T47D (cell line): ENCODE results near the gene AGL.
A peak's percentile ranks its signal among the peaks of the same experiment; 100 is the strongest.
"Not testable (repeated sequence)": the region's sequence is repeated elsewhere in the genome, so short reads cannot be mapped to it uniquely, and the experiment has no call there.

Experiments used
- DNase-seq, 2 experiments: peaks; one replicate each; pipeline versions ENCODE4 v3.0.0 to v3.0.0-alpha.2; 2011 to 2012; ENCODE audit warnings: low read depth in 1 of 2, low spot score in 1 of 2
- JUND ChIP-seq: IDR thresholded peaks from 2 replicates; pipeline ENCODE4 v1.6.1; 2012; ENCODE audit warnings: low read depth
- in situ Hi-C: cut with HindIII; loops from 2 replicates; pipeline ENCODE4 v1.10.0; 2016; ENCODE audit warnings: low sequenced_read_pairs, low pct_unique_long_range_greater_than_20kb

The AGL gene

GRCh38 chr1:99829269-99829668 lies 20.9 kb upstream of the AGL start:
- in situ Hi-C loops: no loop called here
- TF ChIP-seq JUND: no peak
- DNase-seq: no peak

- in situ Hi-C loops, DNase-seq: not testable (repeated sequence)
These were observed 16.2 kb upstream of the AGL start for GRCh38 chr1:99833911-99834310.

DNA sequence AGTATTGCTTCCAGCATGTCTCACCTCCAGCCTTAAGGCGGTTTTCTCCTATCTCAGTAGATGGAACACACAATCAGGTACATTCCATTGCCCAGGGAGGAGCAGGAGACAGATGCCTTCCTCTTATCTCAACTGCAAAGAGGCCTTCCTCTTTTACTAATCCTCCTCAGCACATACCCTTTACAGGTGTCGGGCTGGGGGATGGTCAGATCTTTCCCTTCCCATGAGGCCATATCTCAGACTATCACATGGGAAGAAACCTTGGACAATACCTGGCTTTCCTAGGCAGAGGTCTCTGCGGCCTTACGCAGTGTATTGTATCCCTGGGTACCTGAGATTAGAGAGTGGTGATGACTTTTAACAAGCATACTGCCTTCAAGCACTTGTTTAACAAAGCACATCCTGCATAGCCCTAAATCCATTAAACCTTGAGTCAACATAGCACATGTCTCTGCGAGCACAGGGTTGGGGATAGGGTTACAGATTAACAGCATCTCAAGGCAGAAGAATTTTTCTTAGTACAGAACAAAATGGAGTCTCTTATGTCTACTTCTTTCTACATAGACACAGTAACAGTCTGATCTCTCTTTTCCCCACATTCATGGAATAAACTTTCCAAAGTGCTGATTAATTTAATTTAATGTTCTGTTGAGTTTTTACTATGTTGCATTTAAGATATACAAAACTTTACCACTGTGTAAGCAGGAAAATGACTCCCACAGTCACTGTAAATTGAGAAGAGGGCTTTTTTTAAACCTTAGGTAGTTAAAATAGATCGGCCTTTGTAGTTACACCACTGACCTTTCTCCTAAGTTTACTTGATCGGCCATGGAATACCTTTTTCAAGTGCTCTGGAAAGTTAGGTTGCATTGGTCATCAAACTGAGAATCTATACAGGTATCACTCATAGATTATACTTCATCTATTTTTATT lies 13.7 kb upstream of the AGL start:
- in situ Hi-C loops: not testable (repeated sequence)

GRCh38 chr1:99840353-99840752 lies 9.8 kb upstream of the AGL start:
- in situ Hi-C loops, DNase-seq: not testable (repeated sequence)

More for the DNA sequence above, 13.7 kb upstream of the AGL start:
- not testable (repeated sequence) for DNase-seq

- TF ChIP-seq JUND: no peak
- in situ Hi-C loops: no loop called here
- DNase-seq: no peak
These were observed 6.4 kb upstream of the AGL start for GRCh38 chr1:99843760-99844159.

GRCh38 chr1:99845201-99845600 lies 5.0 kb upstream of the AGL start:
- in situ Hi-C loops, DNase-seq: not testable (repeated sequence)

- TF ChIP-seq JUND: no peak
- peak in 1 of 2 experiments; percentile 18 for DNase-seq
- in situ Hi-C loops: no loop called here
These were observed 783 bp upstream of the AGL start for GRCh38 chr1:99849413-99849743.

DNA sequence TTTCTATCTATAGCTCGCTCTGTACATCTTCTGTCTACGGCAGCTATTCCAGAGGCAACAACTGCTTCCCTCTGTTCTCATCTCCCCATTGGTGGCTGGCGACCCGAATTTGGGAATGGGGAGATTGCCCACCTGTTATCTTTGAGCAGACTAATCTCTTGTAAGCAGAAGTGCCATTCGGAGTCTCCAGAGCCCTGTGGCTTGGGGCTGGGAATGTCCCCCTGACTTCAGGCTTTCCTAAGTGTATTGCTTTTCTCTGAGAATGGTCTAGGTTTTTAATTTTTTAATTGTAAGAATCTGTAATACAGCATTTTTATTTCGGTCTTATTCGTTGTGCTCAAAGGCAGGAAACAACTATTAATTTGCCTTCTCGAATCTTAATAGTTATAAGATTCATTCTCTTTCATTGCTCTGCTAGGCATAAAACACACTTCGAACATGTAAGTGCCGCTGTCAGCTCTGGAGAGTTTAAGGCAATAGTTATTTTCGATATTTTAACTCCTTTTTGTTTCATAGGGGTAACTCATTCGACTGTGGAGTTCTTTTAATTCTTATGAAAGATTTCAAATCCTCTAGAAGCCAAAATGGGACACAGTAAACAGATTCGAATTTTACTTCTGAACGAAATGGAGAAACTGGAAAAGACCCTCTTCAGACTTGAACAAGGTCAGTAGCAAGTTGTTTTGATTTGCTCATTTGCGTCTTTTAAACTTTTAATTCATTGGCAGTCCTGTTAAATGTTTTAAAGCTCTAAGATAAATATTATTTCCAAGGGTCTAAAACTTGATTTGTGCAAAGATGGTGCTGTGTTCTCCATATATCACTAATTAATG lies 514 bp downstream of the AGL start:
- TF ChIP-seq JUND: no peak
- in situ Hi-C loops: no loop called here
- no peak for DNase-seq

- no peak for DNase-seq
- no peak for TF ChIP-seq JUND
- in situ Hi-C loops: no loop called here
These were observed 1.8 kb downstream of the AGL start for GRCh38 chr1:99851850-99852454.

GRCh38 chr1:99852648-99853047 lies 2.5 kb downstream of the AGL start:
- in situ Hi-C loops: no loop called here
- no peak for DNase-seq
- no peak for TF ChIP-seq JUND

DNA sequence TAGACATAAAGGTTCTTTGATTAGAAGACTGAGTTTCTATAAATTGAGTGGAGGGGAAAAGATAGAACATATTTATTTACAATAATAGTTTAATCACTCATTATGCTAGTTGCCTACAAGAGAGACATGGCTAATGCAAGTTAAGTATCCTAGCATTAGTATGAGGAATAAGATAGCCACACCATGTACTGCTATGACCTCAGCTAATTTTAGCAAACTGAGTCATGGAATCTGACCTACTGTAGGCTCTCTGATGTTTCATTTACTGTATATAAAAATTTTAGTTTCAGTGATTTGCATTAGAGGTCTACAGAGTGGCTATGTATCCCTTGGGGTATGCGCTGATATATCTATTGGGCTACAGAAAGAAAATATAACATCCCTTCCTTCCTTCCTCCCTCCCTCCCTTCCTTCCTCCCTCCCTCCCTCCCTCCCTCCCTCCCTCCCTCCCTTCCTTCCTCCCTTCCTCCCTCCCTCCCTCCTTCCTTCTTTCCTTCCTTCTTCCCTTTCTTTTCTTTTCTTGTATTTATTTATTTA lies 5.8 kb downstream of the AGL start:
- TF ChIP-seq JUND: no peak
- in situ Hi-C loops: no loop called here
- DNase-seq: no peak

DNA sequence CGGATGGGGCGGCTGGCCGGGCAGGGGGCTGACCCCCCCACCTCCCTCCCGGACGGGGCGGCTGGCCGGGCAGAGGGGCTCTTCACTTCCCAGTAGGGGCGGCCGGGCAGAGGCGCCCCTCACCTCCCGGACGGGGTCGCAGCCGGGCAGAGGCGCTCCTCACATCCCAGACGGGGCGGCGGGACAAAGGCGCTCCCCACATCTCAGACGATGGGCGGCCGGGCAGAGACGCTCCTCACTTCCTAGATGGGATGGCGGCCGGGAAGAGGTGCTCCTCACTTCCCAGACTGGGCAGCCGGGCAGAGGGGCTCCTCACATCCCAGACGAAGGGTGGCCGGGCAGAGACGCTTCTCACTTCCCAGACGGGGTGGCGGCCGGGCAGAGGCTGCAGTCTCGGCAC lies 6.9 kb downstream of the AGL start:
- DNase-seq, in situ Hi-C loops: not testable (repeated sequence)

DNA sequence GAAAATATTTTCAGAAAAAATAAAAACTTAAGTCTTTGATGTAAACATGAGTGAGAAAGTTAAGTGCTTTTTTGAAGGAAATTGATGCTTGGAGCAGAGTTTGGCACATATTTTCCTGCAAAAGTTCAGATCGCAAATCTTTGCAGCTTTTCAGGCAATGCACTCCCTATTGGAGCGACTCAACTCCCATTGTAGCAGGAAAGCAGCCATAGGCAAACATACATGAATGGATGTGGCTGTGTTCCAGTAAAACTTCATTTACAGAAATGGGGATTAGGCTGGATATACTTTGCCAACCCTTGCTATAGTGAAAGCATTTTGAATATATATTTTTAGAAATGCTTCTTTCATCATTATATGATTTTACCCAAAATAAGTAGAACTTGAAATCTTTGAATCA lies 8.1 kb downstream of the AGL start:
- in situ Hi-C loops: no loop called here
- no peak for TF ChIP-seq JUND
- no peak for DNase-seq
